Stimulated activated CD4-positive, alpha-beta T cell treated with anti-CD3 and anti-CD28 coated beads, Interleukin-4, amount 100 ng/mL, for 1 hour (primary cell): ENCODE measurements around the gene MAP3K14.
"Not testable (repeated sequence)": the region's sequence is repeated elsewhere in the genome, so short reads cannot be mapped to it uniquely, and the experiment has no call there.

ENCODE experiments used
- DNase-seq: peaks from one replicate; pipeline ENCODE4 v3.0.0-alpha.2; 2020

The MAP3K14 gene

DNA sequence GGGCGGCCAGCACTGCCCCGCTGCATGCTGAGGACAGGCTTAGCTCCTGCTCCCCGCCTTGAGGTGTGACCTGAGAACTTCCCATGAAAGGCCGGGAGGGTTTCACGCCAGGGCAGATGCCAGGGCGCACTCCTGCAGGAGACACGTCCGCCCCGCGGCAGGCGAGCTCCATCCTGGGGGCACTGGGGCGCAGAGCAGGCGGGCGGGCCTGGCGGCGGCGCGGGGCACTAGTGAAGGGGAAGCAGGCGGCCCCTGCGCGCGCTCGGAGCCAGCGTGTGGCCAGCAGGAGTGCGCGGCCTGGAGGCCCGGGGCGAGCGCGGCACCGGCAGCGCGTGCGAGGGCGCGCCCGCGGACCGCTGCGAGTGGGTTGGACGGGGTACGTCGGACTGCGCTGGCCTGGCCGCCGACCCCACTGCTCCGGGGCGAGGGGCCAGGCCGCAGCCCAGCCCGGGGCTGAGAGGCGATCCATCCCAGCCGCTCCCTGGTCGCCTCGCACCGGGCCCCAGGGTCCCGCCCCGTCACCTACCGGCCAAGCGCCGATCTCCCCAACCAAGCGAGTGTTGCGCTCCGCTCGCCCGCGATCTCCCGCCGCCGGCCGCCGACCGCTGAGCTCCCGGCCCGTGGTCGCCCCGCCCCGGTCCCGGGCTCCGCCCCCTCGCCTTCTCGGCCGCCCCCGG, at the start of gene MAP3K14:
MAP3K14 (minus strand) TSS at position 587 of the 677 bp plus-strand sequence. CDS start 26,275 bp downstream, outside the sequence.
- peak; percentile 62 for DNase-seq

GRCh38 chr17:45366049-45366448, 49.2 kb upstream of the MAP3K14 start:
- no peak for DNase-seq

GRCh38 chr17:45364531-45365390, 47.9 kb upstream of the MAP3K14 start:
- DNase-seq, result no peak

DNA sequence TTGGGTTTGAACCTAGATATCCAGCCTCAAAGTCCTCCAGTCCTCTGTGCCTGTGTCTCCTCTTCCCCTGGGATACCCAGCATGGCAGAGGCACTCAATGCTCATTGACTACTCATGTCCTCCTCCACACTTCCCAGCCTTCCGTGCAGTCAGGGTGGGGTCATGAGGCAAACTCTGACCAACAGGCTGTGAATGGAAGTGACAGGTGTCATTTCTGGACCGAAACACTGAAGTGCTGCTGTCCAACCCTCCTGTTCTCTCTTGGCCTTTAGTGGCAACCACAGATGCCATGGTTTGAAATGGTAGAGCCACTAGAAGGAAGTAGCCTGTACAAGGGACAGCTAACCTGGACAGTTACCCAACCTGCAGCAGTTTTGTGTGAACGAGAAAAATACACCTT, 46.7 kb upstream of the MAP3K14 start:
- no peak for DNase-seq

DNA sequence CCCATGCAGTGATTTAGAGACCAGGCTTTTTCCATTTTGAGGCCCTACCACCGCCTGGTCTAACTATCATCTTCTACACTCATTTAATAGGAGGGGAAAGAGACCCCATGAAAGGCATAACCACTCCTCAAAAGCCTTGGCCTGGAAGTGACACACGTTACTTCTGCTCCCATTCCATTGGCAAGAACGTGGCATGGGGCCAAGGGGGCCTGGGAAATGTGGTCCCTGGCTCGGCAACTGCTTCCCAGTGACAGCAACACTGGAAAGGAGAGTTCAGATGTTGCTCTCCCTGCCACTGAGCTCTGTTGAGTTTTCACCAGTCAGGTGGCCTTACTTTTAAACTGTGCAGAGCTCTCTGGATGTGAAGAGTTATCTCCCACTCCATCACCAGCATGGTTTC, 45.2 kb upstream of the MAP3K14 start:
- no peak for DNase-seq

DNA sequence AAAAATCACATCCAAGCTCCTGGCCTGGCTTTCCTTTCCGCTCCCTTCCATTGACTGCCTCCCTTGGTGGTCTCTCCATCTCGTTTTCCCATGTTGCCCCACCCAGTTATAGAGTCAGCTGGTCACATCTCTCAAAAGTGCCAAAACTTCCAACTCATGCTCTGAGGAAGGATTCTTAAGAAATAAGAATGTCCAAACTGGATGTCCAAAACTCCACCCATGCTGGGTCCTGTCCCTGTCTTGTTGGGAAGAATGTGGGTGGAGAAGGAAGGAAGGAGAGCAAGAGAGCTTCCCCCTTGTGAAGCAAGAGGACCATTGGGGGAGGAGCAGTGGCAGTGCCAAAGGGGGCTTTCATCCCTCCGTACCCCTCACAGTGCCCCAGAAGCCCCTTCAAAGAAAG, 44.6 kb upstream of the MAP3K14 start:
- DNase-seq, result no peak

- no peak for DNase-seq
Observed at GRCh38 chr17:45357364-45357997, 40.7 kb upstream of the MAP3K14 start.

DNA sequence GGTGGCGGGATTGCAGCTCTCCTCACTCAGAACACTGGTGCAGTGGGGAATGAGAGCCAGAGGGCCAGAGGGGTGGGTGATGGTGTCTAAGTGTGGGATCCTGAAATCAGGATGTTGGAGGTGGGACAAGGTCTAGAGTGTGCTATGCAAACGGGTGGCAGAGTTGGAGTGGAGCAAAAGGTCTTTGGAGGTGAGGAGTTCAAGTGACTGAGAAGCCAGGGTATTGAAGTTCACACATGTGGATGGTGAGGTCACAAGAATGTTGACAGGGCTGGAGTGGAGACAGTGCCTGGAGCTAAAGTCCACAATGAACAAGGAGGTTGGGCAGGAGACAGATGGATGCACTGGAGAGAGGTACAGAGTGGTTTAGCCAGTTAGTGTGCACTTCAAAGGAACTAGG, 38.3 kb upstream of the MAP3K14 start:
- no peak for DNase-seq

- peak; percentile 20 for DNase-seq
Observed at GRCh38 chr17:45353043-45353442, 36.2 kb upstream of the MAP3K14 start.

DNA sequence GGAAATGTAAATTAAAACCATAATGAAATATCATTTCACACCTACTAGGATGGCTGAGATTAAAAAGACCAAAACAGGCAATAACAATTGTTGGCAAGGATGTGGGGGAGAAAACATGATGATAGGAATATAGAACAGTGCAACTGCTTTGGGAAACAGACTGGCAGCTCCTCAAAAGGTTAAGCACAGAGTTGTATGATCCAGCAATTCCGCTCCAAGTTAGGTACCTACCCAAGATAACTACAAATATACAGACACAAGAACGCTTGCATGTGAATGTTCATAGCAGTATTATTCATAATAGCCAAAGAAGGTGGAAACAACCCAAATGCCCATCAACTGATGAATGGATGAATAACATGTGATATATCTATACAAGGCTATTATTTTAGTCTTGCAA, 35.0 kb upstream of the MAP3K14 start:
- no peak for DNase-seq

- DNase-seq, result no peak
Observed at GRCh38 chr17:45347444-45347843, 30.6 kb upstream of the MAP3K14 start.

GRCh38 chr17:45346216-45347015, 29.6 kb upstream of the MAP3K14 start:
- no peak for DNase-seq

GRCh38 chr17:45345554-45346215, 28.9 kb upstream of the MAP3K14 start:
- DNase-seq, result no peak

GRCh38 chr17:45345246-45345553, 28.4 kb upstream of the MAP3K14 start:
- DNase-seq, result no peak

GRCh38 chr17:45343967-45344664, 27.3 kb upstream of the MAP3K14 start:
- not testable (repeated sequence) for DNase-seq

GRCh38 chr17:45342871-45343526, 26.2 kb upstream of the MAP3K14 start:
- DNase-seq, result no peak

GRCh38 chr17:45342306-45342705, 25.5 kb upstream of the MAP3K14 start:
- DNase-seq, result no peak

GRCh38 chr17:45341533-45342158, 24.8 kb upstream of the MAP3K14 start:
- no peak for DNase-seq

- no peak for DNase-seq
Observed at GRCh38 chr17:45339646-45340605, 23.1 kb upstream of the MAP3K14 start.
